Measurements from ENCODE around the gene NRP1. TPM values are rescaled to one million over a fixed set of nuclear protein-coding genes. Genes with fewer than 3 reads are reported as not detected.

Gene NRP1
- polyA plus RNA-seq, 4 donors = 2.5 to 22.0 (median 12.3) TPM

- peaks cover 0 to 3% (median 1%) of the 10 kb centered on the region in 3 donors for H3K36me3 ChIP-seq (ENCODE audit: control insufficient read depth in 3 of 3, insufficient read depth in 2 of 3, low read depth in 1 of 3, low read length in 3 of 3)
- no peak for DNase-seq
- FAIRE-seq = no peak
Measured at GRCh38 chr10:33204031-33204430, 130.4 kb downstream of the NRP1 start.

GRCh38 chr10:33201971-33202370 lies 132.5 kb downstream of the NRP1 start:
- FAIRE-seq = no peak
- peak in 1 of 2 donors; percentile 26 for DNase-seq
- 52 to 75% (median 74%) methylated on average over 5 of the region's 5 CpGs for WGBS, 3 donors

More at GRCh38 chr10:33204031-33204430, 130.4 kb downstream of the NRP1 start:
- no peak overlapping the region for H3K27ac ChIP-seq (ENCODE audit: low read depth in 1 of 3, low read length in 2 of 3)
- no peaks in the 10 kb centered on the region for H3K9me3 ChIP-seq (ENCODE audit: control insufficient read depth in 2 of 2, insufficient read depth in 1 of 2, low read depth in 1 of 2, low read length in 1 of 2)
- H3K4me1 ChIP-seq (ENCODE audit: control insufficient read depth in 3 of 3, insufficient read depth in 2 of 3, low read depth in 1 of 3, low read length in 2 of 3) = no peaks in the 10 kb centered on the region
- no peaks in the 10 kb centered on the region for H3K27me3 ChIP-seq (ENCODE audit: control insufficient read depth in 3 of 3, insufficient read depth in 3 of 3, low read length in 3 of 3)
- 72 to 84% (median 83%) methylated on average over 7 of the region's 7 CpGs for WGBS, 3 donors
- H3K4me3 ChIP-seq (ENCODE audit: low read depth in 1 of 3, low read length in 3 of 3) = no peak overlapping the region

DNA sequence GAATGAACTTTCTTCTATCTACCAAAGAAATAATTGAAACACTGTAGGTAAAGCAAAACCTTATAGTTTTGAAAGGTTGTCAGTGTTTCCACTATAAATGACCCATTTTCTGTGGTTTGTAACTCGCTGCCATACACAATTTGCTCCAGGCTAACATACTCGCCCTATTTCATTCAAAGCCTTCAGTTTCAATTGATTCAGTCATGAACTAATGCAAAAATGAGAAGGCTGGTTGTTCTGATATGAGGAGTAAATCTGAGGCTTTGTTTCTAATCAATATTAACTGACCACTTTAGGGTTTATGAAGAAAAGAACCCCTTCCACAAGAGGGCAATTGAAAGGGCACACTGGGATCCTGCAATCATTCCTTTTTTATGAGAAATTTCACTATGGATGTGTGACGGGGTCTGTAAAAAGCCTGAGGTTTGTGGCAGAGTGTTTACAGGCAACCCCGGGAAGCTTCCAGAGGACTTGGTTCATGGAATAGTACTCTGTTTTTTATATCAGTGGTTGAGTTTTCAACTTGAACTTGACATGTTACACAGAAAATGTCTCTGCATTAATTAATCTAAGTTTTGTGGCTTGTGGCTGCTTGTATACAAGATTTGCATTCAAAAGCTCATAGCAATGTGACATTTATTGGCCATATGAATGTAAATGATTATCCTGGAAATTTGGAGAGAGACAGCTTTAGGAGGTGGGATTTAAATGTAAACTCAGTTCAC lies 133.2 kb downstream of the NRP1 start:
- FAIRE-seq (no peak), DNase-seq (no peak)
- Histone ChIP-seq H3K4me3 (ENCODE audit: low read depth in 1 of 3, low read length in 3 of 3) (no peak overlapping the region), H3K27me3 (ENCODE audit: control insufficient read depth in 3 of 3, insufficient read depth in 3 of 3, low read length in 3 of 3) (no peaks in the 10 kb centered on the region), H3K27ac (ENCODE audit: low read depth in 1 of 3, low read length in 2 of 3) (no peak overlapping the region), H3K36me3 (ENCODE audit: control insufficient read depth in 3 of 3, insufficient read depth in 2 of 3, low read depth in 1 of 3, low read length in 3 of 3) (peaks cover 0 to 1% (median 0%) of the 10 kb centered on the region in 3 donors), H3K4me1 (ENCODE audit: control insufficient read depth in 3 of 3, insufficient read depth in 2 of 3, low read depth in 1 of 3, low read length in 2 of 3) (peaks cover 0 to 8% (median 3%) of the 10 kb centered on the region in 3 donors), H3K9me3 (ENCODE audit: control insufficient read depth in 2 of 2, insufficient read depth in 1 of 2, low read depth in 1 of 2, low read length in 1 of 2) (no peaks in the 10 kb centered on the region)
- 81 to 88% (median 87%) methylated on average over 4 of the region's 4 CpGs for WGBS, 3 donors

More at GRCh38 chr10:33201971-33202370, 132.5 kb downstream of the NRP1 start:
- no peak overlapping the region for H3K27ac ChIP-seq (ENCODE audit: low read depth in 1 of 3, low read length in 2 of 3)
- no peaks in the 10 kb centered on the region for H3K27me3 ChIP-seq (ENCODE audit: control insufficient read depth in 3 of 3, insufficient read depth in 3 of 3, low read length in 3 of 3)
- peaks cover 0 to 1% (median 0%) of the 10 kb centered on the region in 3 donors for H3K36me3 ChIP-seq (ENCODE audit: control insufficient read depth in 3 of 3, insufficient read depth in 2 of 3, low read depth in 1 of 3, low read length in 3 of 3)
- H3K9me3 ChIP-seq (ENCODE audit: control insufficient read depth in 2 of 2, insufficient read depth in 1 of 2, low read depth in 1 of 2, low read length in 1 of 2) = no peaks in the 10 kb centered on the region
- H3K4me3 ChIP-seq (ENCODE audit: low read depth in 1 of 3, low read length in 3 of 3) = no peak overlapping the region
- H3K4me1 ChIP-seq (ENCODE audit: control insufficient read depth in 3 of 3, insufficient read depth in 2 of 3, low read depth in 1 of 3, low read length in 2 of 3) = peaks cover 0 to 4% (median 0%) of the 10 kb centered on the region in 3 donors

GRCh38 chr10:33199731-33200232 lies 134.7 kb downstream of the NRP1 start:
- no peak overlapping the region for H3K27ac ChIP-seq (ENCODE audit: low read depth in 1 of 3, low read length in 2 of 3)
- H3K4me3 ChIP-seq (ENCODE audit: low read depth in 1 of 3, low read length in 3 of 3) = no peak overlapping the region
- FAIRE-seq (no peak), DNase-seq (peak in 1 of 2 donors; percentile 23)
- H3K36me3 ChIP-seq (ENCODE audit: control insufficient read depth in 3 of 3, insufficient read depth in 2 of 3, low read depth in 1 of 3, low read length in 3 of 3) = peaks cover 0 to 1% (median 0%) of the 10 kb centered on the region in 3 donors
- 65 to 80% (median 71%) methylated on average over 5 of the region's 5 CpGs for WGBS, 3 donors
- H3K4me1 ChIP-seq (ENCODE audit: control insufficient read depth in 3 of 3, insufficient read depth in 2 of 3, low read depth in 1 of 3, low read length in 2 of 3) = peaks cover 0 to 13% (median 10%) of the 10 kb centered on the region in 3 donors
- no peaks in the 10 kb centered on the region for H3K27me3 ChIP-seq (ENCODE audit: control insufficient read depth in 3 of 3, insufficient read depth in 3 of 3, low read length in 3 of 3)
- no peaks in the 10 kb centered on the region for H3K9me3 ChIP-seq (ENCODE audit: control insufficient read depth in 2 of 2, insufficient read depth in 1 of 2, low read depth in 1 of 2, low read length in 1 of 2)

DNA sequence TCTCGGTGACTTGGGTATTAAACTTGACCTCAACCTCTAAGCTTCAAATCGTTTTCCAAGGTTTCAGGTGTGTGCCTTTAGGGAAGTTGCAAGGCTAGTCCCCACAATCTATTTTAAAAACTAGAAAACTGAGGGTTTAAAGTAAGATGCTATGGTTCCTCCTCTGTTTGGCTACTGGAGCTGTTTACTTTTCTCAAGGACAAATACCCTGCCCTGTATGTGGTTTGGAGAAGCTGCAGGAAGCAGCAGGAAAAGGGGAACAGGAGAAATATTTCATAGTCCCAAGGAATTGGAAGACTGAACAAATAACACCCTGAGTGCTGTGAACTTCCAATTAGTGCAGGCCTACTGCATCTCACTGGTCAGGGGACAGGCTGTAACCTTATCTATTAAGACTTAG lies 135.9 kb downstream of the NRP1 start:
- WGBS, 3 donors = 61 to 73% (median 68%) methylated on average over 2 of the region's 2 CpGs

DNA sequence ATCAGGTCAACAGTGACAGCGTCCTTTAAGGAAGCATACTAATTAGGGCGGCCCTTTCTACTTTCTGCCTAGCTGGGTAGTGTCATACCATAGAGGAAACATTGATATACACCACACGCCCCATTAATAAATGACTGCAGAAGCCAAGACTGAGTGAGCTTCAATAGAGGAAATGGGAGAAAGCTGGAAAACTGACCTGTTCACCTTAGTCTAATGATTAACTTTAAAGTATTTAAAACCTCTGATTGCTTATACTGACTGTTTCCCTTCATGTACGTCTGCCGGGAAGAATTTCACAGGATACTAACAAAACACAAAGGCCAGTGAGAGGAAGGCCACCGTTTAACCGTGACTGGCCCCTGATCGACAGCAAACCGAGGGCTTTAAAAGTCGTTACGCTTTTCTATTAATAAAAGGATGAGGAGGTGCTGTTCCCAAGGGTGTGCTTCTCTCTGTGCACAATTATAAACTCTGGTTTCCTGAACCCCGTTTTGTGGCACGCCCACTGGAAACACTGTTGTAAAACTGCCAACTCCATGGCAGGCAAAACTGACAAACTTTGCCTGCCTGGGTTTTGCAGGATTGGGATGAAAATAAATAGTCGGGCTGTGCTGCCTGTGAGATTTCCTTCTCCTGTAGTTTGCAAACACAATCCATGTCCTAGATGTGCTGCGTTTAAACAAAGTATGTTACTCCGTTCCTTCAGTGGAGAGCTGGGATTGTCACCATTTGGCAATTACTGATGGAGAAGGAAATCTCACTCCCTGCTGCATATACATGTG lies 137.6 kb downstream of the NRP1 start:
- Histone ChIP-seq H3K9me3 (ENCODE audit: control insufficient read depth in 2 of 2, insufficient read depth in 1 of 2, low read depth in 1 of 2, low read length in 1 of 2) (no peaks in the 10 kb centered on the region), H3K4me3 (ENCODE audit: low read depth in 1 of 3, low read length in 3 of 3) (peak overlapping the region in 2 of 3 donors; percentile 16 to 41), H3K36me3 (ENCODE audit: control insufficient read depth in 3 of 3, insufficient read depth in 2 of 3, low read depth in 1 of 3, low read length in 3 of 3) (no peaks in the 10 kb centered on the region), H3K27me3 (ENCODE audit: control insufficient read depth in 3 of 3, insufficient read depth in 3 of 3, low read length in 3 of 3) (no peaks in the 10 kb centered on the region), H3K27ac (ENCODE audit: low read depth in 1 of 3, low read length in 2 of 3) (peak overlapping the region; percentile 53 to 88 (median 69)), H3K4me1 (ENCODE audit: control insufficient read depth in 3 of 3, insufficient read depth in 2 of 3, low read depth in 1 of 3, low read length in 2 of 3) (peaks cover 0 to 21% (median 13%) of the 10 kb centered on the region in 3 donors)
- 9 to 31% (median 20%) methylated on average over 16 of the region's 16 CpGs for WGBS, 3 donors
- DNase-seq (peak; percentile 84 to 90), FAIRE-seq (no peak)

More for the DNA sequence above, 135.9 kb downstream of the NRP1 start:
- no peaks in the 10 kb centered on the region for H3K9me3 ChIP-seq (ENCODE audit: control insufficient read depth in 2 of 2, insufficient read depth in 1 of 2, low read depth in 1 of 2, low read length in 1 of 2)
- peaks cover 0 to 19% (median 10%) of the 10 kb centered on the region in 3 donors for H3K4me1 ChIP-seq (ENCODE audit: control insufficient read depth in 3 of 3, insufficient read depth in 2 of 3, low read depth in 1 of 3, low read length in 2 of 3)
- H3K36me3 ChIP-seq (ENCODE audit: control insufficient read depth in 3 of 3, insufficient read depth in 2 of 3, low read depth in 1 of 3, low read length in 3 of 3) = peaks cover 0 to 1% (median 0%) of the 10 kb centered on the region in 3 donors
- no peaks in the 10 kb centered on the region for H3K27me3 ChIP-seq (ENCODE audit: control insufficient read depth in 3 of 3, insufficient read depth in 3 of 3, low read length in 3 of 3)
- H3K27ac ChIP-seq (ENCODE audit: low read depth in 1 of 3, low read length in 2 of 3) = no peak overlapping the region
- no peak for DNase-seq
- FAIRE-seq = no peak
- H3K4me3 ChIP-seq (ENCODE audit: low read depth in 1 of 3, low read length in 3 of 3) = no peak overlapping the region

DNA sequence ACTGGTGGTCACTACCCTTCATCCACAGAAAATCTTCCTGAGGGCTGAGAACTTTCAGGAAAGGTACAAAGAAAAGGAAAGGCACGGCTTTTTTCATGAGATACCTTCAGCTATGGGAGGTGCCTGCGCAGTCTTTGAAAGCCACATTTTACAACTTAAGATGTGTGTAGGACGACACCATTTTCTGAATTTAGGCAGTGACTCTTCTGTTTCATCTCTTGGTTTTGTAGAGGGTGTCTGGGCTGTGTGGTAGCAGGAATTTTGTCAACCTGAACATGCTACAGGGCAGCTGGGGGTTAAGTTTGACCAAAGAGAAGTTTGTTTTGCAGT lies 138.1 kb downstream of the NRP1 start:
- Histone ChIP-seq H3K9me3 (ENCODE audit: control insufficient read depth in 2 of 2, insufficient read depth in 1 of 2, low read depth in 1 of 2, low read length in 1 of 2) (no peaks in the 10 kb centered on the region), H3K4me1 (ENCODE audit: control insufficient read depth in 3 of 3, insufficient read depth in 2 of 3, low read depth in 1 of 3, low read length in 2 of 3) (peaks cover 0 to 21% (median 13%) of the 10 kb centered on the region in 3 donors), H3K4me3 (ENCODE audit: low read depth in 1 of 3, low read length in 3 of 3) (no peak overlapping the region), H3K36me3 (ENCODE audit: control insufficient read depth in 3 of 3, insufficient read depth in 2 of 3, low read depth in 1 of 3, low read length in 3 of 3) (no peaks in the 10 kb centered on the region), H3K27ac (ENCODE audit: low read depth in 1 of 3, low read length in 2 of 3) (peak overlapping the region in 2 of 3 donors; percentile 69 to 88), H3K27me3 (ENCODE audit: control insufficient read depth in 3 of 3, insufficient read depth in 3 of 3, low read length in 3 of 3) (no peaks in the 10 kb centered on the region)
- DNase-seq (no peak), FAIRE-seq (no peak)
- WGBS, 3 donors = 61 to 87% (median 71%) methylated on average over 3 of the region's 3 CpGs

DNA sequence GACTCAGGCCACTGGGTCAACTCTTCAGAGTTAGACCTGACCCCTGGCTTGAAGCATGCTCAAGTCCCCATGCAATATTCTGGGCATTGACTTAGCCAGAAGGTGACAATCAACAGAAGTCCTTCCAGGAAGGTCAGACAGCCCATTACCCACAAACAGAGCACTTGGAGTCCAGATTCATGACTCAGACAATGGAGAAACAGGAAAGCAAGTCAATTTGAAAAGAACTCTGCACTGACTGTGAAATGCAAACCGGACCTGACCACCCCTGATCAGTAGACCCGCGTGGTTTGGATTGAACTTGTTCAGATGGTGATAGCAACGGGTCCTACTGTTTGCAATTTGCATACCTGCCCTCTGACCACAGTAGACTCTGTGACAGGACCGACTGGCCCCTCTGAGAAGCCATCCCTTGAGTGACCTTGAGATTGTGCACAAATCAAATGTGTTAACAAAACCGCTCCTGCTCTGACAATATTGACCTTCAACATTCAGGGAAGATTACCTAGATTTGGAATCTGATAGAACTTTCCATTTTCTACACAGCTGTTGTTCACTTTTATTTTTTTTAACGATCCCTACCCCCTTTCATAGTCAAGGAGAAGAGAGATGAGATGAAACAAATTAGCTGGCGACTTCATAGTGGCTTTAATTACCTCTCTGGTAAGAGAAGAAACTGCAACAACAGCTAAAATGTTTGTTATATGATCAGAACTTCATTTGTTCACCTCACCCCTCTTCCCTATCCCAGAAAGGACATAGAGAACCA lies 138.7 kb downstream of the NRP1 start:
- Histone ChIP-seq H3K27ac (ENCODE audit: low read depth in 1 of 3, low read length in 2 of 3) (peak overlapping the region in 1 of 3 donors; percentile 88), H3K4me1 (ENCODE audit: control insufficient read depth in 3 of 3, insufficient read depth in 2 of 3, low read depth in 1 of 3, low read length in 2 of 3) (peaks cover 0 to 21% (median 13%) of the 10 kb centered on the region in 3 donors), H3K36me3 (ENCODE audit: control insufficient read depth in 3 of 3, insufficient read depth in 2 of 3, low read depth in 1 of 3, low read length in 3 of 3) (no peaks in the 10 kb centered on the region), H3K4me3 (ENCODE audit: low read depth in 1 of 3, low read length in 3 of 3) (no peak overlapping the region), H3K27me3 (ENCODE audit: control insufficient read depth in 3 of 3, insufficient read depth in 3 of 3, low read length in 3 of 3) (no peaks in the 10 kb centered on the region), H3K9me3 (ENCODE audit: control insufficient read depth in 2 of 2, insufficient read depth in 1 of 2, low read depth in 1 of 2, low read length in 1 of 2) (no peaks in the 10 kb centered on the region)
- 70 to 75% (median 74%) methylated on average over 8 of the region's 8 CpGs for WGBS, 3 donors
- FAIRE-seq (no peak), DNase-seq (peak; percentile 12 to 13)

Measured in small intestine (tissue), 7 donors.